HCT116 (cell line): ENCODE data around the gene CXXC5. TPM values are rescaled to one million over a fixed set of nuclear protein-coding genes. Genes with fewer than 3 reads are reported as not detected.

ENCODE experiments used
- ATAC-seq: fragments of 200-7000 bp; cut with Tn5 transposase; 2 replicates; pipeline ENCODE4 v1.9.1; 2020; ENCODE audit warnings: mild to moderate bottlenecking, moderate library complexity
- BruUV-seq: library from RNA; stranded (reverse); fragments of 400-500 nt; replicated peaks from 2 replicates; lab custom pipeline; 2021; lab: Mats Ljungman, UMichigan
- CTCF ChIA-PET: fragments of 300-600 bp; sonication (Branson Sonifier 250); formaldehyde crosslinking; loops from one replicate; lab custom pipeline; 2021; ENCODE audit warnings: antibody characterized with exemption; lab: Charles Lee
- POLR2A ChIA-PET: fragments of 300-600, 350-600 bp; sonication (Branson Sonifier 250); formaldehyde crosslinking; loops from one replicate; lab custom pipeline; 2021; ENCODE audit warnings: antibody characterized with exemption; lab: Charles Lee
- RAD21 ChIA-PET, 2 experiments: fragments of 300-600 bp; sonication (Branson Sonifier 250); formaldehyde crosslinking; loops; one replicate each; lab custom pipeline; 2023; ENCODE audit warnings: low total read pairs in 2 of 2; ENCODE audit not compliant: uncharacterized antibody in 2 of 2, unreplicated experiment in 2 of 2, low non-redundant PET in 1 of 2; lab: Charles Lee
- DNase-seq: peaks from one replicate; pipeline ENCODE4 v3.0.0-alpha.2; 2010; ENCODE audit warnings: low read depth, low spot score
- H2AFZ ChIP-seq: fragments of 200-600 bp; shearing (Covaris generic), sonication (generic); 2 replicates; pipeline ENCODE4 v1.6.1; 2017; ENCODE audit warnings: low read depth, mixed run types, mixed read lengths, antibody characterized with exemption, low read length; ENCODE audit not compliant: poor library complexity, severe bottlenecking
- H3K27ac ChIP-seq: 2 replicates; pipeline ENCODE4 v1.5.1; 2012; ENCODE audit warnings: low read depth, low read length
- H3K27me3 ChIP-seq: fragments of 200-600 bp; sonication (generic); 2 replicates; pipeline ENCODE4 v1.6.1; 2016; ENCODE audit warnings: mixed run types, low read length, mixed read lengths; ENCODE audit not compliant: insufficient read depth
- H3K36me3 ChIP-seq, 2 experiments: fragments of 200-500 bp in 1 of 2; fragments of 200-600 bp in 1 of 2; sonication (Bioruptor generic) in 1 of 2; sonication (generic) in 1 of 2; 2 replicates each; pipeline versions ENCODE4 v1.5.1 to v1.6.1; 2014 to 2016; ENCODE audit warnings: low read length in 2 of 2, inconsistent platforms in 1 of 2, mixed read lengths in 1 of 2, mixed run types in 1 of 2; ENCODE audit not compliant: insufficient read depth in 2 of 2, control insufficient read depth in 1 of 2
- H3K4me1 ChIP-seq, 2 experiments: fragments of 200-600 bp in 1 of 2; sonication (generic) in 1 of 2; 2 replicates each; pipeline versions ENCODE4 v1.5.1 to v1.6.1; 2012 to 2017; ENCODE audit warnings: low read length in 2 of 2, inconsistent platforms in 1 of 2, mild to moderate bottlenecking in 1 of 2, mixed read lengths in 1 of 2, mixed run types in 1 of 2, moderate library complexity in 1 of 2; ENCODE audit not compliant: insufficient read depth in 2 of 2, control insufficient read depth in 1 of 2
- H3K4me2 ChIP-seq: fragments of 200-600 bp; sonication (generic); 2 replicates; pipeline ENCODE4 v1.6.1; 2017; ENCODE audit warnings: mixed run types, low read length, mixed read lengths
- H3K4me3 ChIP-seq, 2 experiments: fragments of 200-600 bp in 1 of 2; sonication (generic) in 1 of 2; replicated peaks in 1 of 2; 2 replicates each; pipeline ENCODE4 v1.5.1; 2011 to 2016; ENCODE audit warnings: low read length in 2 of 2, control low read depth in 1 of 2, low read depth in 1 of 2, mild to moderate bottlenecking in 1 of 2, mixed read lengths in 1 of 2, mixed run types in 1 of 2
- H3K79me2 ChIP-seq: fragments of 200-600 bp; sonication (generic); 2 replicates; pipeline ENCODE4 v1.6.1; 2017; ENCODE audit warnings: mild to moderate bottlenecking, mixed run types, low read length, moderate library complexity, mixed read lengths; ENCODE audit not compliant: insufficient read depth
- H3K9ac ChIP-seq: fragments of 200-600 bp; sonication (generic); 2 replicates; pipeline ENCODE4 v1.6.1; 2016; ENCODE audit warnings: low read length, mixed read lengths
- H3K9me2 ChIP-seq: fragments of 200-600 bp; sonication (generic), shearing (Covaris generic); 2 replicates; pipeline ENCODE4 v1.6.1; 2017; ENCODE audit warnings: mixed run types, mild to moderate bottlenecking, moderate library complexity; ENCODE audit not compliant: insufficient read depth
- H3K9me3 ChIP-seq, 2 experiments: fragments of 200-500 bp in 1 of 2; fragments of 200-600 bp in 1 of 2; sonication (Bioruptor generic) in 1 of 2; sonication (generic) in 1 of 2; 2 replicates each; pipeline ENCODE4 v1.6.1; 2014 to 2017; ENCODE audit warnings: low read length in 2 of 2, mixed read lengths in 2 of 2, inconsistent platforms in 1 of 2, low read depth in 1 of 2, mild to moderate bottlenecking in 1 of 2, mixed run types in 1 of 2, moderate library complexity in 1 of 2; ENCODE audit not compliant: control insufficient read depth in 1 of 2, insufficient read depth in 1 of 2
- H4K20me1 ChIP-seq: fragments of 200-600 bp; sonication (generic), shearing (Covaris generic); 2 replicates; pipeline ENCODE4 v1.6.1; 2017; ENCODE audit warnings: mixed run types, mild to moderate bottlenecking, moderate library complexity; ENCODE audit not compliant: insufficient read depth
- ATF3 ChIP-seq: IDR thresholded peaks from 2 replicates; pipeline ENCODE4 v1.6.1; 2012
- EZH2phosphoT487 ChIP-seq: fragments of 200-600 bp; IDR thresholded peaks from 2 replicates; pipeline ENCODE4 v1.6.1; 2018; ENCODE audit warnings: antibody characterized with exemption, borderline replicate concordance
- FOSL1 ChIP-seq: IDR thresholded peaks from 2 replicates; pipeline ENCODE4 v1.6.1; 2012; ENCODE audit warnings: low read depth
- RAD21 ChIP-seq: IDR thresholded peaks from 2 replicates; pipeline ENCODE4 v1.6.1; 2012; ENCODE audit warnings: low read depth, mild to moderate bottlenecking
- SP1 ChIP-seq: IDR thresholded peaks from 2 replicates; pipeline ENCODE4 v1.6.1; 2012; ENCODE audit warnings: low read depth
- YY1 ChIP-seq: IDR thresholded peaks from 2 replicates; pipeline ENCODE4 v1.6.1; 2011; ENCODE audit warnings: low read length, low read depth, moderate library complexity, mild to moderate bottlenecking; ENCODE audit not compliant: insufficient replicate concordance; ENCODE audit errors: extremely low read depth
- ZNF274 ChIP-seq: fragments of 200-500 bp; sonication (Bioruptor generic); IDR thresholded peaks from 2 replicates; pipeline ENCODE4 v1.6.1; 2014; ENCODE audit warnings: mild to moderate bottlenecking, low read depth, low read length, inconsistent platforms
- intact Hi-C: fragments of 100-400 bp; cut with micrococcal nuclease; formaldehyde crosslinking; loops from 2 replicates; pipeline ENCODE4 v1.10.0; 2022
- total RNA-seq: library from RNA; stranded (reverse); gene quantifications from one replicate; pipeline ENCODE4 v1.2.1, GENCODE V29; 2021; ENCODE audit not compliant: unreplicated experiment
- TF ChIP-seq, protein P1 (sequence below): IDR thresholded peaks from 2 replicates; pipeline ENCODE4 v1.6.1; 2011; ENCODE audit warnings: mild to moderate bottlenecking, low read length, moderate library complexity; ENCODE audit not compliant: insufficient replicate concordance; ENCODE audit errors: extremely low read depth
- TF ChIP-seq, protein P2 (sequence below): IDR thresholded peaks from 2 replicates; pipeline ENCODE4 v1.6.1; 2012; ENCODE audit warnings: low read depth
- TF ChIP-seq, protein P3 (sequence below), 3 experiments: fragments of 200-600 bp in 1 of 3; sonication (generic) in 1 of 3; IDR thresholded peaks in 2 of 3; conservative IDR thresholded peaks in 1 of 3; 2 replicates each; pipeline ENCODE4 v1.5.1; 2012 to 2017; ENCODE audit warnings: low read depth in 2 of 3, low read length in 2 of 3, antibody characterized with exemption in 1 of 3, borderline replicate concordance in 1 of 3, control low read depth in 1 of 3, mild to moderate bottlenecking in 1 of 3, mixed read lengths in 1 of 3, mixed run types in 1 of 3, moderate library complexity in 1 of 3; ENCODE audit not compliant: insufficient read depth in 1 of 3

CXXC5 gene
- total RNA-seq, 1 experiment from 2014 or later: 43.1 TPM

GRCh38 chr5:139685886-139686285, 37.7 kb downstream of the CXXC5 start:
- Histone ChIP-seq H3K36me3 (peaks cover 0 to 2% of the 10 kb centered on the region in 2 experiments; a peak in 2 of 4 replicates), H4K20me1 (no peaks in the 10 kb centered on the region), H3K9ac (no peak overlapping the region), H3K4me3 (no peak overlapping the region), H3K79me2 (no peaks in the 10 kb centered on the region)
- no TSS peak for BruUV-seq
- ChIA-PET POLR2A (no interaction called here), RAD21 (interaction anchor here in 1 of 2 experiments (0.6 kb wide), 1 partner anchor 102 kb away, joined by 3 read pairs; no protein-coding TSS in a partner anchor)
- intact Hi-C loops: no loop called here
- ATAC-seq: no peak
- no peak for TF ChIP-seq EZH2phosphoT487
- TF ChIP-seq, protein P1, sequence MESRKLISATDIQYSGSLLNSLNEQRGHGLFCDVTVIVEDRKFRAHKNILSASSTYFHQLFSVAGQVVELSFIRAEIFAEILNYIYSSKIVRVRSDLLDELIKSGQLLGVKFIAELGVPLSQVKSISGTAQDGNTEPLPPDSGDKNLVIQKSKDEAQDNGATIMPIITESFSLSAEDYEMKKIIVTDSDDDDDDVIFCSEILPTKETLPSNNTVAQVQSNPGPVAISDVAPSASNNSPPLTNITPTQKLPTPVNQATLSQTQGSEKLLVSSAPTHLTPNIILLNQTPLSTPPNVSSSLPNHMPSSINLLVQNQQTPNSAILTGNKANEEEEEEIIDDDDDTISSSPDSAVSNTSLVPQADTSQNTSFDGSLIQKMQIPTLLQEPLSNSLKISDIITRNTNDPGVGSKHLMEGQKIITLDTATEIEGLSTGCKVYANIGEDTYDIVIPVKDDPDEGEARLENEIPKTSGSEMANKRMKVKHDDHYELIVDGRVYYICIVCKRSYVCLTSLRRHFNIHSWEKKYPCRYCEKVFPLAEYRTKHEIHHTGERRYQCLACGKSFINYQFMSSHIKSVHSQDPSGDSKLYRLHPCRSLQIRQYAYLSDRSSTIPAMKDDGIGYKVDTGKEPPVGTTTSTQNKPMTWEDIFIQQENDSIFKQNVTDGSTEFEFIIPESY: no peak
- TF ChIP-seq, protein P2, sequence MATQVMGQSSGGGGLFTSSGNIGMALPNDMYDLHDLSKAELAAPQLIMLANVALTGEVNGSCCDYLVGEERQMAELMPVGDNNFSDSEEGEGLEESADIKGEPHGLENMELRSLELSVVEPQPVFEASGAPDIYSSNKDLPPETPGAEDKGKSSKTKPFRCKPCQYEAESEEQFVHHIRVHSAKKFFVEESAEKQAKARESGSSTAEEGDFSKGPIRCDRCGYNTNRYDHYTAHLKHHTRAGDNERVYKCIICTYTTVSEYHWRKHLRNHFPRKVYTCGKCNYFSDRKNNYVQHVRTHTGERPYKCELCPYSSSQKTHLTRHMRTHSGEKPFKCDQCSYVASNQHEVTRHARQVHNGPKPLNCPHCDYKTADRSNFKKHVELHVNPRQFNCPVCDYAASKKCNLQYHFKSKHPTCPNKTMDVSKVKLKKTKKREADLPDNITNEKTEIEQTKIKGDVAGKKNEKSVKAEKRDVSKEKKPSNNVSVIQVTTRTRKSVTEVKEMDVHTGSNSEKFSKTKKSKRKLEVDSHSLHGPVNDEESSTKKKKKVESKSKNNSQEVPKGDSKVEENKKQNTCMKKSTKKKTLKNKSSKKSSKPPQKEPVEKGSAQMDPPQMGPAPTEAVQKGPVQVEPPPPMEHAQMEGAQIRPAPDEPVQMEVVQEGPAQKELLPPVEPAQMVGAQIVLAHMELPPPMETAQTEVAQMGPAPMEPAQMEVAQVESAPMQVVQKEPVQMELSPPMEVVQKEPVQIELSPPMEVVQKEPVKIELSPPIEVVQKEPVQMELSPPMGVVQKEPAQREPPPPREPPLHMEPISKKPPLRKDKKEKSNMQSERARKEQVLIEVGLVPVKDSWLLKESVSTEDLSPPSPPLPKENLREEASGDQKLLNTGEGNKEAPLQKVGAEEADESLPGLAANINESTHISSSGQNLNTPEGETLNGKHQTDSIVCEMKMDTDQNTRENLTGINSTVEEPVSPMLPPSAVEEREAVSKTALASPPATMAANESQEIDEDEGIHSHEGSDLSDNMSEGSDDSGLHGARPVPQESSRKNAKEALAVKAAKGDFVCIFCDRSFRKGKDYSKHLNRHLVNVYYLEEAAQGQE: no peak
- TF ChIP-seq FOSL1: no peak
- TF ChIP-seq ZNF274: no peak
- no peak for TF ChIP-seq ATF3
- TF ChIP-seq, protein P3, sequence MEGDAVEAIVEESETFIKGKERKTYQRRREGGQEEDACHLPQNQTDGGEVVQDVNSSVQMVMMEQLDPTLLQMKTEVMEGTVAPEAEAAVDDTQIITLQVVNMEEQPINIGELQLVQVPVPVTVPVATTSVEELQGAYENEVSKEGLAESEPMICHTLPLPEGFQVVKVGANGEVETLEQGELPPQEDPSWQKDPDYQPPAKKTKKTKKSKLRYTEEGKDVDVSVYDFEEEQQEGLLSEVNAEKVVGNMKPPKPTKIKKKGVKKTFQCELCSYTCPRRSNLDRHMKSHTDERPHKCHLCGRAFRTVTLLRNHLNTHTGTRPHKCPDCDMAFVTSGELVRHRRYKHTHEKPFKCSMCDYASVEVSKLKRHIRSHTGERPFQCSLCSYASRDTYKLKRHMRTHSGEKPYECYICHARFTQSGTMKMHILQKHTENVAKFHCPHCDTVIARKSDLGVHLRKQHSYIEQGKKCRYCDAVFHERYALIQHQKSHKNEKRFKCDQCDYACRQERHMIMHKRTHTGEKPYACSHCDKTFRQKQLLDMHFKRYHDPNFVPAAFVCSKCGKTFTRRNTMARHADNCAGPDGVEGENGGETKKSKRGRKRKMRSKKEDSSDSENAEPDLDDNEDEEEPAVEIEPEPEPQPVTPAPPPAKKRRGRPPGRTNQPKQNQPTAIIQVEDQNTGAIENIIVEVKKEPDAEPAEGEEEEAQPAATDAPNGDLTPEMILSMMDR (IDR thresholded peaks at IDR 0.05 in 2 of 3, conservative IDR thresholded peaks at IDR 0.05 in 1 of 3; ENCODE audit: borderline replicate concordance in 1 of 3, insufficient read depth in 1 of 3, low read depth in 2 of 3, low read length in 2 of 3): no peak
- TF ChIP-seq SP1: no peak
- TF ChIP-seq RAD21: no peak
- no peak for TF ChIP-seq YY1
- TF ChIP-seq, all 23 proteins: peak for 0
- Histone ChIP-seq H3K9me3 (no peaks in the 10 kb centered on the region), H3K27me3 (no peaks in the 10 kb centered on the region), H3K9me2 (no peaks in the 10 kb centered on the region), H3K27ac (no peak overlapping the region), H3K4me1 (peaks cover 19 to 34% of the 10 kb centered on the region in 2 experiments), H2AFZ (no peak overlapping the region), H3K4me2 (no peak overlapping the region)
- DNase-seq: no peak
- CTCF ChIA-PET: interaction anchor here (1.3 to 1.5 kb wide), 4 partner anchors 25 to 54 kb away, joined by 4 to 6 read pairs (median 4); no protein-coding TSS in a partner anchor
